ENCODE measurements around the gene LRWD1. TPM values are rescaled to one million over a fixed set of nuclear protein-coding genes. Genes with fewer than 3 reads are reported as not detected.

Gene LRWD1
- total RNA-seq, 1 experiment from 2014 or later: 18.0 TPM

DNA sequence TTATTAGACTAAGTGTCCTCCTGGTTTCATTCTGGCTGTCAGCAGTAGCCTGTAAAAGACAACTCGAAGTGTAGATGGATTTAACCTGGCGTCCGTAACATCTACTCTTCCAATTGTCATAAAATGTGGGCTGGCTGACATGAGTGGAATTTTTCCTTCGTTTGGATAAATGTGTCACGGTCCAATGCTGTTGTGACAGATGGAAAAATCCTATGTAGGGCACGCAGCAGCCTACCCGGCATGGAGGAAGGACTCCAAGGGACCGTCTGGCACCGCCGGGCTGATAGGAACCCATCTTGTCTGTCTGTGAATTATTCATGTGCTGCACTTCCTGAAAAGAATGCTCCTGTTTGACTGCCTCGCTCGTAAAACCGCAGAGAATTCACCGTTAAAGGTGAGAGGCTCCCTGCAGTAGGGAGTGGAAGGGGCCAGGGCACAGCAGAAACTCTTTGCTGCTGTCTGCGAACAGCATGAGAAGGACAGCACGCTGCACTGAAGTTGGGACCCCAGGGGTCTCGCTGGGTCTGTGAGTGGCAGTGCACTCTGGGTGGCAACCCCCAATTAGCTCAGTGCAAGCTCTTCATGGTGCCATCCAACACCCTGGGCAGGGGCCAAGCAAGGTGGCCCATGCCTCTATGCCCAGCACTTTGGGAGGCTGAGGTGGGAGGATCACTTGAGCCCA lies 33.0 kb upstream of the LRWD1 start:
- TF ChIP-seq, protein P1, sequence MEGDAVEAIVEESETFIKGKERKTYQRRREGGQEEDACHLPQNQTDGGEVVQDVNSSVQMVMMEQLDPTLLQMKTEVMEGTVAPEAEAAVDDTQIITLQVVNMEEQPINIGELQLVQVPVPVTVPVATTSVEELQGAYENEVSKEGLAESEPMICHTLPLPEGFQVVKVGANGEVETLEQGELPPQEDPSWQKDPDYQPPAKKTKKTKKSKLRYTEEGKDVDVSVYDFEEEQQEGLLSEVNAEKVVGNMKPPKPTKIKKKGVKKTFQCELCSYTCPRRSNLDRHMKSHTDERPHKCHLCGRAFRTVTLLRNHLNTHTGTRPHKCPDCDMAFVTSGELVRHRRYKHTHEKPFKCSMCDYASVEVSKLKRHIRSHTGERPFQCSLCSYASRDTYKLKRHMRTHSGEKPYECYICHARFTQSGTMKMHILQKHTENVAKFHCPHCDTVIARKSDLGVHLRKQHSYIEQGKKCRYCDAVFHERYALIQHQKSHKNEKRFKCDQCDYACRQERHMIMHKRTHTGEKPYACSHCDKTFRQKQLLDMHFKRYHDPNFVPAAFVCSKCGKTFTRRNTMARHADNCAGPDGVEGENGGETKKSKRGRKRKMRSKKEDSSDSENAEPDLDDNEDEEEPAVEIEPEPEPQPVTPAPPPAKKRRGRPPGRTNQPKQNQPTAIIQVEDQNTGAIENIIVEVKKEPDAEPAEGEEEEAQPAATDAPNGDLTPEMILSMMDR (IDR thresholded peaks at IDR 0.05; ENCODE audit: unreplicated experiment): no peak
- no TSS peak for BruUV-seq (replicated peaks)
- CTCF ChIA-PET: no interaction called here
- Mint-ChIP-seq H3K27ac (ENCODE audit: unreplicated experiment) (no peak overlapping the region), H3K9me3 (ENCODE audit: low read depth, unreplicated experiment) (no peaks in the 10 kb centered on the region), H3K27me3 (ENCODE audit: unreplicated experiment) (no peaks in the 10 kb centered on the region), H3K36me3 (ENCODE audit: insufficient read depth, unreplicated experiment) (peaks cover 20% of the 10 kb centered on the region), H3K4me1 (ENCODE audit: low read depth, unreplicated experiment) (peaks cover 8% of the 10 kb centered on the region), H3K4me3 (ENCODE audit: low read depth, unreplicated experiment) (no peak overlapping the region)
- intact Hi-C loops (cut with micrococcal nuclease; ENCODE audit: unreplicated experiment): no loop called here
- no peak for DNase-seq

DNA sequence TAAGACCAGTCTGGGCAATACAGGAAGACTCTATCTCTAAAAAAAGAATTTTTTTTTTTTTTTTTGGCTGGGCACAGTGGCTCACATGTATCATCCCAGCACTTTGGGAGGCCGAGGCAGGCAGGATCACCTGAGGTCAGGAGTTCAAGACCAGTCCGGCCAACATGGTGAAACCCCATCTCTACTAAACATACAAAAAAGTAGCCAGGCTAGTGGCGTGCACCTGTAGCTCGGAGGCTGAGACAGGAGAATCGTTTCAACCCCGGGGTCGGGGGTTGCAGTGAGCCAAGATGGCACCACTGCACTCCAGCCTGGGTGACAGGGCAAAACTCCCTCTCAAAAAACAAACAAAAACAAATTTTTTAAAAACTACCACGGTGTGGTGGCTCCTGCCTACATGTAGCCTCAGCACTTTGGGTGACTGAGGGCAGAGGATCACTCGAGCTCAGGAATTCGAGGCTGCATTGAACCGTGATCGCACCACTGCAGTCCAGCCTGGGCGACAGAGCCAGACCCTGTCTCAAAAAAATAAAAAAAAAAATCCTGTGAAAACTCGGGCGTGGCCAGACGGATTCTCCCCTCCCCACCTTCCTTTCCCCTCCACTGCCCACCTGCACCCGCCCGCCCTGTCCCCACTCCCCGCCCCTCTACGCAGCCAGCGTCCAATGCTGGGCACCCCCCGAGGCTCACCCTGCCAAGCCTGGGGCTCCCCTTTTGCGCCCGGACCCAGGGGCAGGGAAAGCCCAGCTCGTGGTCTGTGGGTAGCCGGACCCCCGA lies 32.2 kb upstream of the LRWD1 start:
- H3K9me3 Mint-ChIP-seq (ENCODE audit: low read depth, unreplicated experiment): no peaks in the 10 kb centered on the region
- peaks cover 20% of the 10 kb centered on the region for H3K36me3 Mint-ChIP-seq (ENCODE audit: insufficient read depth, unreplicated experiment)
- H3K27ac Mint-ChIP-seq (ENCODE audit: unreplicated experiment): no peak overlapping the region
- TF ChIP-seq, protein P1 (IDR thresholded peaks at IDR 0.05; ENCODE audit: unreplicated experiment): no peak
- peak overlapping the region; percentile 66 for H3K4me3 Mint-ChIP-seq (ENCODE audit: low read depth, unreplicated experiment)
- BruUV-seq (replicated peaks): no TSS peak
- no peak for DNase-seq
- CTCF ChIA-PET: no interaction called here
- intact Hi-C loops (cut with micrococcal nuclease; ENCODE audit: unreplicated experiment): no loop called here
- H3K27me3 Mint-ChIP-seq (ENCODE audit: unreplicated experiment): no peaks in the 10 kb centered on the region
- peaks cover 8% of the 10 kb centered on the region for H3K4me1 Mint-ChIP-seq (ENCODE audit: low read depth, unreplicated experiment)

DNA sequence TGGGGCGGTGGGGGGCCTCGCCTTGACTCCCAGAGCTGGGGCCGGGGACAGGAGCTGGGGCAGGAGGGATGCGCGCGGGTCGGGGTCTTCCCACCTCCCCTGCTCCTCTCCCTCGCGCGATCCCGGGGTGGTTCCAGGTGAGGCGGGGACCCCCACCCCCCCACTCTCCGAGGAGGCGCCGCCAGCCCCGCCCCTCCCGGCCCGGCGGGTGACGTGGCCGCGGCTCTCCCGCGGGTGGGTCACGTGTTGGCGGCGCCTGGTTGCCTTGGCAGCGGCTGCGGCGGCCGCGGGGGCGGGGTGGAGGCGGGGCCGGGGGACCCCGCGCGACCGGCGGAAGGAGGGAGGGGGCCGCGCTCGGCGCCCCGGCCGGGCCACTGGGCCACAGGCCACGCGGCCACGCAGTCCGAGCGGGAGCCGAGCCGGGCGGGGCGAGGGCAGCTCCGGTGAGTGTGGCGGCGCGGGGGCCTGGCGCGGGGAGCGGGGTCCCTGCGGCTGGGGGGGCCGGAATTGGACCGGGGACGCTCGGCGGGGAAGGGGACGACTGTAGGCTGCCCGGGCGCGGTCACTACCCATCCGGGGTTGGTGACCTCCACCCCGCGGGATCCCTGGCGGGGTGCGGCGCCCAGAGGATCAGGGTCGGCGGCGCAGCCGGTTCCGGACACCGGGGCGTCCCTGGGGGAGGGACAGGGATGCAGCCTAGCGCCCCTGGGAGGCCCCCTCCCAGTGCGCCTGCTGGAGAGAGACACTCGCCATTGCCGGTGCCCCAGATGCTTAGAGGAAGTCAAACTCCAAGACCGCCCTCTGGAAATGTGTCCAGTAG lies 31.4 kb upstream of the LRWD1 start, which contains the start of gene ORAI2:
TSS of gene ORAI2 (plus strand) at position 357 of the 820 bp plus-strand sequence. CDS start 5,382 bp downstream, outside the sequence.
- Mint-ChIP-seq H3K4me3 (ENCODE audit: low read depth, unreplicated experiment) (peak within 1 kb of the TSS; percentile 66), H3K4me1 (ENCODE audit: low read depth, unreplicated experiment) (peaks cover 8% of the 10 kb centered on the region), H3K36me3 (ENCODE audit: insufficient read depth, unreplicated experiment) (peaks cover 20% of the 10 kb centered on the region), H3K9me3 (ENCODE audit: low read depth, unreplicated experiment) (no peaks in the 10 kb centered on the region), H3K27ac (ENCODE audit: unreplicated experiment) (peak within 1 kb of the TSS; percentile 61), H3K27me3 (ENCODE audit: unreplicated experiment) (no peaks in the 10 kb centered on the region)
- TF ChIP-seq, protein P1 (IDR thresholded peaks at IDR 0.05; ENCODE audit: unreplicated experiment): no peak
- no TSS peak for BruUV-seq (replicated peaks)
- intact Hi-C loops (cut with micrococcal nuclease; ENCODE audit: unreplicated experiment): no loop called here
- CTCF ChIA-PET: interaction anchor here (0.6 to 0.7 kb wide), 2 partner anchors 21 to 784 kb away, joined by 4 to 7 read pairs; no protein-coding TSS in a partner anchor
- peak; percentile 76 for DNase-seq

DNA sequence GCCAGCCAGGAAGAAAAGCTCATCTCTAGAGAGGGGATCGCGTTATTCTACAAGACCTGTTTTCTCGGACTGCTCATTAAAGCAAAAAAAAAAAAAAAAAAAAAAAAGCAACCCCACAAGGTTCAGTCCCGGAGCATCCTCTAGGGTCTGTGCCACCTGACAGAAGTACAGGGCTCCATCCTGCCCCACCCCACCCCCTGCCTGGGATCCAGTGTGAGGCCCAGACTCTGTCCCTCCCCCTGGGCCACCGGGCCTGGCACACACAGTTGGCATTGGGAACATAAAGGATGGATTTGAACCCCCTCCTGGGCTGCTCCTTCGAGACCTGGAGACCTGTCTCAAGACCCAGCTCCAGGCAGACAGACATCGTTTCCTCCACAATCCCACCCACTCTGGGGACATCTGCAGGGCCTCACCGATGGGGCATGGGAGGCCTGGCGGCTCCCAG lies 30.7 kb upstream of the LRWD1 start:
- Mint-ChIP-seq H3K4me1 (ENCODE audit: low read depth, unreplicated experiment) (peaks cover 8% of the 10 kb centered on the region), H3K9me3 (ENCODE audit: low read depth, unreplicated experiment) (no peaks in the 10 kb centered on the region), H3K4me3 (ENCODE audit: low read depth, unreplicated experiment) (peak overlapping the region; percentile 66), H3K27ac (ENCODE audit: unreplicated experiment) (peak overlapping the region; percentile 61), H3K27me3 (ENCODE audit: unreplicated experiment) (no peaks in the 10 kb centered on the region), H3K36me3 (ENCODE audit: insufficient read depth, unreplicated experiment) (peaks cover 20% of the 10 kb centered on the region)
- intact Hi-C loops (cut with micrococcal nuclease; ENCODE audit: unreplicated experiment): no loop called here
- CTCF ChIA-PET: interaction anchor here (0.6 to 0.7 kb wide), 2 partner anchors 20 to 784 kb away, joined by 4 to 7 read pairs; no protein-coding TSS in a partner anchor
- no TSS peak for BruUV-seq (replicated peaks)
- TF ChIP-seq, protein P1 (IDR thresholded peaks at IDR 0.05; ENCODE audit: unreplicated experiment): no peak
- peak; percentile 4 for DNase-seq
